GM18505 (cell line): ENCODE measurements around the gene DARS1.

Source experiments
- ATAC-seq: cut with Tn5 transposase; IDR thresholded peaks from one replicate; pipeline ENCODE4 v1.9.1; 2021; ENCODE audit not compliant: unreplicated experiment
- POLR2A ChIP-seq: IDR thresholded peaks from 4 replicates; pipeline ENCODE4 v1.6.1; 2011; ENCODE audit warnings: borderline replicate concordance; ENCODE audit not compliant: insufficient read depth, insufficient read length; ENCODE audit errors: extremely low read depth

Gene DARS1

DNA sequence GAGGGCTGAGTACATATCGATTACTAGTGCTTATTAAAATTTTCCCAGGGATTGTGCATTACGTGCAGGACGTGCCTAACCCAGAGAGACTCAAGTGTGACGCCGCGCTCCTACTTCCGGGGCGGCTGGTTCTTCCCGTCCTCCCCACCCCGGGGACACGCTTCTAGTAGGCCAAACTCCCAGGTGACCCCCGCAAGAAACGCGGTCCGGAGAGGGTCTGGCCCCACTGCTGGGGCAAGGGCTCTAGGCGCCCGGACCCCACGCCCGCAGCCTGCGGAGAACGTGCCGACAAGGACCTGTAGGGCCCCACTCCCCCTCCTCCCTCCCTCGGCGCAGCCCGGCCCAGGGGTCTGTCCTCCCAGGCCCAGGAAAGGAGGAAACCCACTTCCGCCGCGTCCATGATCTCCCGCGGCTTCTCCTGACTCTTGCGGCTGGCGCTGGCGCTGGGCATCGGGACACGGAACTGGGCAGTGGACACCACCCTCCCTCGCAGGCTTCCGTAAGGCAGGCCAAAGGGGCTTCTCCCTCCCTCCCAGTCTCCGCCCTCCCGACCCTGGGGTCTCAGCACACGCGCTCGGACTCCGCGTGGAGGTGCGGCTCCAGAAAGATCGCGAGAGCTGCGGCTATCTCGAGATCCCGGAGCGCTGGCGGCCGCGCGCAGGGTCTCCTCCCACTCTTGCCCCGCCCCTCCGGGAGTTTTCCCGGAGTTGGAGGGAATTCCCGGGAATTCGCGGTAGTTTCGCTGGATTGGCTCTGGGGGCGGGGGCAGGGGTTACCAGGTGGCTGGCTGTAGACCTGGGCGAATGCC is at the start of gene DARS1:
TSS of gene DARS1 (minus strand) at position 609 of the 808 bp plus-strand sequence. CDS start at position 451, 158 bp downstream.
- TF ChIP-seq POLR2A, result peak; percentile 83
- peak; percentile 87 for ATAC-seq

DNA sequence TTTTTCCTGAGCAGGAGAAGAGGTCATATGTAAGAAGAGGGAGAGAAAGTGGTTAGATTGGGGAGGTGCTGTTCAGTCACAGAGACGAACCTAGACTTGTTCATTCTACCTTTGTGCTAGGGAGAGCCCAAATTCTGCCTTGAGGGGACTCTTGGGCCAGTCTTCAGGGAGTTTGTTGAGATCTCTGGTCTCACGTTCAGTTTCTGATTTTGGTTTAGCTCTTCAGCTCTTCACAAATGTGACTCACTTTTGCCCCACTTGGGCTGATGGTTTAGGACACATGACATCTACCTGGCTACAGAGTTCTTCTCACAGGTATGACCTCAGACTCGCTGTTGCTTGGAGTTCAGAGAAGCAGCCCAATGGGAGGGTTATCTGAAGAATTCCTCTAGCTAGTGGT is 49.2 kb upstream of the DARS1 start:
- no peak for ATAC-seq
- TF ChIP-seq POLR2A, result no peak

- no peak for ATAC-seq
- no peak for TF ChIP-seq POLR2A
Observed at GRCh38 chr2:136032817-136033535, 47.5 kb upstream of the DARS1 start.

- TF ChIP-seq POLR2A, result no peak
- no peak for ATAC-seq
Observed at GRCh38 chr2:136032192-136032591, 46.8 kb upstream of the DARS1 start.

GRCh38 chr2:136031711-136032110 is 46.3 kb upstream of the DARS1 start:
- no peak for ATAC-seq
- no peak for TF ChIP-seq POLR2A

- no peak for TF ChIP-seq POLR2A
- no peak for ATAC-seq
Observed at GRCh38 chr2:136030406-136030805, 45.0 kb upstream of the DARS1 start.

DNA sequence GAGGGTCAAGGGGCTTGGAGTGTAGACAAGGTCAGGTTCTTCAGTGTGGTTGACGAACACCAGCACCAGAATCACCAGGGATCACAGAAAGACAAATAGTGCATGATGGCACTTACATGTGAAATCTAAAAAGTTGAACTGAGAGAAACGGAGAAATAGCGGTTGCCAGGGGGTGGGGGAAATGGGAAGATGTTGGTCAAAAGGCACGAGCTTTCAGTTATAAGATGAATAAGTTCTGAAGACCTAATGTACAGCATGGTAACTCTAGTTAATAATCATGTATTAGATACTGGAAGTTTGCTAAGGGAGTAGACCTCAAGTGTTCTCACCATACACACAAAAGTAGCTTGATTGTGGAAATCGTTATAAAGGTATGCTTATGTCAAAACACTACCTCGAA is 43.7 kb upstream of the DARS1 start:
- peak; percentile 68 for ATAC-seq
- TF ChIP-seq POLR2A, result no peak

DNA sequence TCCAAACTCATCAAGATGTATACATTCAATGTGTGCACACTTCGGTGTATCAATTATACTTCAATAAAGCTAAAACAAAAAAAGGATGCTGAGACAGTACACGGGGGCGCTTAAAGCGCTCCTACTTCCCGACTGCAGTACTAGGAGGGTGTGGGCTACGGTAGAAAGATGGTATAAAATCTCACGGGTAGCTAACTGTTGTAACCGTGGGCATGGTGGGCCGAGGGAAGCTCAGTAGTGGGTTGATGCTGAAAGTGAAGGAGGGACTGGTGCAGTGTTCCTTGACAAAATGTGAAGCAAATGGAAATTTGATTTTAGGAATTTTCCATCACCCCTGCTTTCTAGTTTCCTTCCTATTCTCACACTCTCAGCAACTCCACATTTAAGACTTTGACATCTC is 42.6 kb upstream of the DARS1 start:
- ATAC-seq, result no peak
- TF ChIP-seq POLR2A, result no peak

DNA sequence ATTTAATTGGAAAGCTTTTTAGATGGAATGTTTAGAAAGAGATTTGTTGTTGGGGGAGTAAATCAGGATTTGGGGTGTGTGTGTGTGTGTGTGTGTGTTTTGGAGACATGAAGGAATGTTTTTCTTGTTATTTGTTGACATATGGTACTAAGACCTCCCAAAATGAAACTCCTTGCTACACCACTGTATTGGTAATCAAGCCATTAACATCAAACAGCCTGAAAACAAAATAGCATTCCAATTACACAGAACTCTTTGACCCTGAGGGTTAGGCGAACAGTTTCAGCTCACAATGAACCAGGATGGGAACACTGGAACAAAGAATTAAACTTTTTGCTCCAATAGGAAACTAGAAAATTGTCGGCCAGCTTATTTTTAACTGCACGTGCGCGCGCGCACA is 41.7 kb upstream of the DARS1 start:
- no peak for ATAC-seq
- TF ChIP-seq POLR2A, result no peak

DNA sequence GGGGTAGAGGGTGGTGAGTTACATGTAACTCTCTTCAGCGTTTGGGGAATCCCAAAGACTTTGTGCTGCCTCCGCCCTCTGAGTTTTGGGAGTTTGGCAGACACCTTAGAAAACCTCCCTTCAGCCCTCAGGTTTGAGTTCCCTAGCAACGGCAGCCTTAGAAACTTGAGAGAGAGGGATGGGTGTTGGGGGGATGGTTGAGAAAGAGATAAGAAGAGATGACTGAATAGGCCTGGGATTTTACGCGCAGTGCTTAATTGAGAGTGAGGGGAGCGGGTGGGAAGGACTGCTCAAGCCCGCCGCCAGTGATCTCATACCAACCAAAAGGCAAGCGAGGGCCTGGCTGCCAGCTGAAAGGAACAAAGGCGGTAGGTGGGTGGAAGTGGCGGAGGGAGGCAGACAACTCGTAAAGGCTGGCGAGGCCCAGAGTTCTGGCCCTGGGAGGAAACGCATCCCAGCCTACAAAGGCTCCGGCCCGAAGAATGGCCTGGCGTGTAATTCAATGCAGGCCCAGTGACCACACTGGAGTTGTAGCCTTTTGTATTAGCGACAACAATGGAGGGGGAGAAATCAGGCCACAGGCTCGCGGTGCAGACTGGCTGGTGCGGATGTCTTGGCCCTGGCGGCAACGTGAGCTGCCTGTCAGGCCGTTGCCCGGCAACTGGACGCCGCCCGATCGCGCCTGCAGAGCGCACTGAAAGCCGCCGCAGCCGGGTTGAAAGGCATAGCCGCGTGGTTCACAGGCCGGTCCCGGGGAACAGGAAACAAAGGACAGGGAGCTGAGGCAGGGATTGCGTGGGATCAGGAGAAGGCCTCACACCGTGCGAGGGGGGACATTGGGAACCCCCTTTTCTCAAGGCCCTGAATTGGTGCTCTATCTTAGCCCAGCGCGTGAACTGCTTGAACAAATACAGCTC is 39.9 kb upstream of the DARS1 start:
- peak; percentile 66 for ATAC-seq

GRCh38 chr2:136024616-136025015 is 39.2 kb upstream of the DARS1 start:
- TF ChIP-seq POLR2A, result no peak
- no peak for ATAC-seq

More for the DNA sequence above, 39.9 kb upstream of the DARS1 start:
- no peak for TF ChIP-seq POLR2A

GRCh38 chr2:136024185-136024584 is 38.8 kb upstream of the DARS1 start:
- ATAC-seq, result no peak
- TF ChIP-seq POLR2A, result no peak

DNA sequence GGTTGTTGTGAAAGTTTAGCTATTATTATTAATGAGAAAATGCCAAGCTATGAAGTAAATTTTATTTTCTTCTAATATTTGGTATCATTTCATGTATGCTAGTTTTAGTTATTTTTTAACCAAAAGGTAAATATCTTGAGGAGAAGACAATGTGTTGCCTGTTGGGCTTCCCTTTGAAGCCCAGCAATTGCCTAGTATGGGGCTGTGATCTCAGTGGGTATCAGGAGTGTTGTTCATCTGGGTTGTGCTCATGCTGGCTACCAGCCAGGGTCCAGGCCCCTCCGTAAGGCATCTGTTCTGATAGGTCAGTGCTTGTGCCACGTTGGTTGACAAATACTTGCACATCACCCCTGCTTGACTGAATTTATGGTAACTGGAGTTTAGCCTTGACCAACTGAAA is 38.0 kb upstream of the DARS1 start:
- TF ChIP-seq POLR2A, result no peak
- ATAC-seq, result no peak

DNA sequence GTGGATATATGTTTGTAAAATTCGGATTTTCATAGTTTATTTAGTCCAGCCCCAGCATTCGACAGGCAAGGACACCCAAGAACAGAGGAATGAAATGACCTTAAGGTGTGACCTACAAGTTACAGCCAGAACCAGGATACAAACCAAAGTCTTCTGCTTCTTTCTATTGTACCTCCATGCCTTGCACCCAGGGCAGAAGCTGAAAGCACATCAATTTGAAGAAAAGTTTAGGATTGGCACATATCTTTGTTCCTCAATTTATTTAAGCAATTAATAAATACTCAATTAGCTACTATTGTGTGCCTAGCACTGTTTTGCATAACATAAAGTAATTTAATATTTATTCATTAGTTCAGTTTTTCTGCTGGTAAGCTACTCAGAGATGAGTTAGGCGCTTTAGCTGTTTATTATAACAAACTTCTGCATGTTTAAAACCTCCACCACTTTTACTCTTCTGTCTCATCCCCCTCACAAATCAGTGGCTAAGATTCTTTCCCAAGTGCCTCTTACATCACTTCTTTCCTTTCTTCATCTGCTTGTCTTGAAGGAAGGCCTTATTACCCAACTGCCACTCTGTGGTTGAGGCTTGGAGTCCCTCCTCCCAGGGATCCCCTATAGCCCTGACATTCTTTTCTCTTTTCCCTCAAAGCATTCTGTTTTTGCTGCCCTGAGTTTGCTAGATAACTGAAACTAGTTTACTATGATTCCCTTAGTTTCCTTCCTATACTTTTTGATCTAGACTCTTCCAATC is 37.1 kb upstream of the DARS1 start:
- TF ChIP-seq POLR2A, result no peak
- ATAC-seq, result no peak
